Fibroblast of skin of scalp (primary cell): Measurements from ENCODE around the gene TRPV4.
A peak's percentile ranks its signal among the peaks of the same experiment; 100 is the strongest.

ENCODE experiments used
- DNase-seq: peaks from one replicate; pipeline ENCODE4 v3.0.0-alpha.2; 2013

TRPV4 gene

DNA sequence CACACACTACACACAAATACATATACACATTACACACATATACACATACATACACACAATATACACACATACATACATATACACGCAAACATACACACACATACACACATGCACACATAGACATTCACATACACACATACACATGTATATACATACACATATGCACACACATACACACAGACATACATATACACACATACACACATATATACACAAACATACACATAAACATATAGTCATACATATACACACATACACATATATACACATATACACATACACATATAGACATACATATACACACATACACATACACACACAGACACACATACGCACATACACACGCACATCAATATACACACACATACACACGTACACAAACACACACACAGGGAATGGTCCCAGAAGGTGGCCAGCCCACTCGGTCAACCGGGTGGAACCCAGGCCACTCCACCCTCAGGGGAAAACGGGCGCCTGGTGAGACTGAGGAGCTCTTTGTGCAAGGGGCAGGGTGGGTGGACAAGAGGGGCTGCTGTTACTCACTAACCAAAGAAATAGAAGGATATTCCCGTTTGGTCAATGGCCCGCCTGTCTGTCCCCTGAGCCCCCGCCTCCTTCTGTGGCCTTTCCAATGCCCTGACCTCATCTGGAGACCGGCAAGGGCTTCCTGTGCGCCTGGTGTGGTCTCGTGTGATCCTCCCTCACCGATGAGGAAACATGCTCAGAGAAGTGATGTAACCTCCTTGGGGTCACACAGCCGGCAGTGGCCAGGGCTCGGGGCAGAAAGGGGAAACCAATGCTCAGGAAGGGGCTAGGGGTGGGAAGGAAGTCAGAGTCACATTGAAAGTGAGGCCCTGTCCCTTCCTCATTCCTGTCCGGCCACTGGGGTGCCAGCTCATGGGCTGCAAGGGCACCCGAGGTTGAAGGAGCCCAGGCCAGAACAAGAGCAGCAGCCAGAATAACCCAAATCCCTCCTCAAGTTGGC, 5.3 kb downstream of the TRPV4 start:
- DNase-seq: no peak

DNA sequence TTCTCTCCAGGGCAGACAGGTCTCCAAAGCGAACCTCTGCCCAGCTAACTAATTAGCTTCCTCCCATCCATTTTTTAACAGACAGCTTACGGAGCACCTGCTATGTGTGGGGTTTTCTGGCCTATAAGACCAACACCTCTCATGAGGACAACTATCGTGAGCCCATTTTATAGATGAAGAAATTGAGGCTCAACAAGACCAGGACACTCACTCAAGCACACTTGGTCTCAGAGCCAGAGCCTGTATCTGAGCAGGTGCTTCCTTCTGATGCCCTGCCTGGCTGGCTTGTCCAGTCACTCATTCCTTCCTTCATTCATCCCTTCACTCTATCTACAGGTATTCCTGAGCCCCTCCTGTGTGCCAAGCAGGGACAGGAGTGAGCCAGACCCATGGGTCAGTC, 6.1 kb downstream of the TRPV4 start:
- no peak for DNase-seq

DNA sequence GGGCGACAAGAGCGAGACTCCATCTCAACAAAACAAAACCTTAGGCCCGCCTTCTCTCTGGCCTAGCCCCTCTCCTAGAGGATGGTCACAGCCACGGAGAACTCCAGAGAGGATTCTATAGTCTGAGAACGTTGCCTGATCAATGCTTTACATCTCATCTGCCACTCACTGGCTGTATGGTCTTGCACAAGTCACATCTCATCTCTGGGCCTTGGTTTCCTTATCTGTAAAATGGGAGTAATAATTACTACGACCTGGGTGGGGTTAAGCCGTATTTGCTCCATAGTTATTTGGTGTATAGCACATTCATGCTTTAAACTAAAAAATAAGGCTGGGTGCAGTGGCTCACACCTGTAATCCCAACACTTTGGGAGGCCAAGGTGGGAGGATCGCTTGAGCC, 8.5 kb downstream of the TRPV4 start:
- DNase-seq: no peak

DNA sequence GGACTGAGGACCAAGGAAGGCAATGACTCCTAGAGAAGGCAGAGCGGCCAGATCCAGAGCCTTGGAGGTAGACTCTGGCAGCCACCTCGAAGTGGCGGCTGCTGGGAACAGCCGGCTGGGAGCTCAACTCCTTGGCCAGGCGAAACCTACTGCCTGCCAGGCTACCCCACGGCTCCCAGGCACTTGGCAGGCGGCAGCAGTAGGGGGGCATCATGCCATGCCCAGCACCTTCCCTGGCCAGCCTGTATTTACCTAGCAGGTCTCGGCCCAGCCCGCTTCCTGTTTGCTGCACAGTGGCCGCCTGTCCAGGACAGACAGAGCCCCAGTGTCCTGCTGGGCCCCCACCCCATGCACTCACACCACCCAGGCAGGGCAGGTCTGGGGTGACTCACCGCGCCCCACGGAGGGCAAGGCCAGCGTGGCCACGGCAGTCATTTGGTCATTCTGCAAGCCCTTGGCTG, 10.2 kb downstream of the TRPV4 start:
- DNase-seq: no peak

DNA sequence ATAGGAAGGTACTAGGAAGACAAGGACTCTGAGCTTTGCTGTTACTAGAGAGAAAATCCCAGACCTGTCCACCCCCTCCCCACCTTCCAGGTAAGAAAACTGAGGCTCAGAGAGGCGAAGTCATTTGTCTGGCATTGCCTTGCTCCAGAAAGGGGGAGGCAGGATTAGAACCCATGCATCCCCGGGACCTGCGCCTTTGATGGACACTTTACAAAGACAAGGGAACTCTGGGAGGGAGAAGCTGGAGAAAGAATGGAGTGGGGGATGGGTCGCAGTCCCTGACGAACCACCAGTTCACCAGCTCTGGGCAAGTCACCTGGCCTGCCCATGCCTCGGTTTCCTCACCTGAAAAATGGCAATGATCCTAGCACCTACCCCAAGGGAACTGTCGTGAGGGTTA, 10.8 kb downstream of the TRPV4 start:
- no peak for DNase-seq

DNA sequence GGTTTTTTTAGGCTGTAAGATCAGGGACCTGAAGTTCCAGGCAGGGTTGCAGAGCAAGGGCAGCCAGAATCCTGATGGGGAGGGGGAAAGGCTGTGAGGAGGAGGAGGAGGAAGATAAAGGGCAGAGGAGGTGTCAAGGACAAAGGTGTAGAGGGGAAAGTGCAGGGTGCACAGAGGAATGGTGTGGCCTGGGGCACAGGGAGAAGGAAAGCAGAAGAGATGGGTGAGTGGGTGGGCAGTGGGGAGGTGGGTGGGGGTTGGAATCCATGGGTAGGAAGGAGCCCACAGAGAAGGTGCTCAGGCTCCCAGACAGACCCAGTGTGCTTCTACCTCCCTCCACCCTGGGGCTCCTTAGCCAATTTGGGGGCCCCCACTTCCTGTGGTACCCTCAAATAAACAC, 11.2 kb downstream of the TRPV4 start:
- DNase-seq: no peak

DNA sequence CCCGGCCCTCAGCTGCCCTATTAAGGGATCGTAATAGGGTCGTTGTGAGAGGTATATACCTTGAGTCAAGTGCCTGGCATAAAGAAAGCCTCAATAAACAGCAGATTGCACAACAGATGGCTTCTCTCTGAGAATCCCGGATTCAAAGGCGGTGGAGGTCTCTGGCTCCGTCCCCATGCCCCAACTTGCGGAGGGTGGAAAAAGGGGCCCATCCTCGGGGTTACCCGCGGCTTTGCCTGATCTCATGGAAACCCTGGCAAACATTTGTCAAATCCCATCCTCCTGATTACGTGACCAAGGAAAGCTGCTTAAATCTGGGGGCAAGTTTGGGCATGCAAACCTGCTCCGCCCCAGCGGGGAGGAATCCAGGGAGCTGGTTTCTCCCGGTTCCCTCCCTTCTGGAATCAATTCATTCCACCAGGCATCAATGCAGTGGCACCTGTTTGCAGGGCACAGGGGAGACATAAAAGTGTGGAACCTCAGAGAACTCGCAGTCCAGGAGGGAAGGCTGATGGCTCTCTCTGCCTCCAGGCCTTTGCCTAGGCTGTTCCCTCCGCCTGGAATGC, 12.3 kb downstream of the TRPV4 start:
- DNase-seq: no peak

DNA sequence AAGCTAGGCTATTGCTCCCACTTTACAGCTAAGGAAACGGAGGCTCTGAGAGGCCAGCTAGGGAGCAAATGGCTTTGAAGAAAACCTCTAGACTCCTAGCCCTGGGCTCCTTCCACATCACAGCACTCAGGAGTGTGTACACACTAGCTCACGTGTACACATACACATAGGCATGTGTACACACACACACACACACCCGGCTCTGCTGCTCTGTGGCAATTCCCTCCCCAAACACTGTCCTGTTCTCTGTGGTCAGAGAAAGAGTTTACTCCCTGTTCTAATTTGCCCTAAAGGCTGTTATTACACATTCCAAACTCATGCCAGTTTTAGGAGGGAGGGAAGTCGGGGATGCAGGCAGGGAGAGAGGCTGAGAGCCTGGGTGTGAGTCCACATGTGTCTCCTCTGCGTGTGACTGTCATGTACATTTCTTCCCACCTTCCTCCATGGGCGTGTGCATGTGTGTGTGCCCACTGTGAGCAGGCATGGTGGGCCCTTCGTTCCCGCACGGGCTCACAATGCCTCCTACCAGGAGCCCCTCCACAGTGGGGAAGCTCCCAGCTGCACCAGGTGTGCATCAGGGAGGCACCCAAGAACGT, 14.2 kb downstream of the TRPV4 start:
- DNase-seq: peak; percentile 51

DNA sequence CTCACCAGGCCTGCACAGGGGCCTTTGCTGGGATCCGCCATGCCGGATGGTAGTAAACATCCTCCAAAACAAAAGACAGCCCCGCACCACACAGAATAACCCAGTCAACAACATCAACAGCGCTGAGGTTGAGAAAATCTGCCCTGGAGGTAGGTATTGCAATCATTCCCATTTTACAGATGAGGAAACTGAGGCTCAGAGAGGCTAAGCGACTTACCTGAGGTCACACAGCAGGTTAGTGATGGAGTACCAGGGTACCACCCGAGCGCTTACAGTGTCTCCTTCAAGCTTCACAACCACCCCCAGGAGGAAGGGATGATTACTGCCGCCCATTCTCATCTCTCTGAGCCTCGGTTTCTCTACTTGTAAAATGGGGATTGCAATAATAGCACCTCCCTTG, 14.9 kb downstream of the TRPV4 start:
- no peak for DNase-seq

DNA sequence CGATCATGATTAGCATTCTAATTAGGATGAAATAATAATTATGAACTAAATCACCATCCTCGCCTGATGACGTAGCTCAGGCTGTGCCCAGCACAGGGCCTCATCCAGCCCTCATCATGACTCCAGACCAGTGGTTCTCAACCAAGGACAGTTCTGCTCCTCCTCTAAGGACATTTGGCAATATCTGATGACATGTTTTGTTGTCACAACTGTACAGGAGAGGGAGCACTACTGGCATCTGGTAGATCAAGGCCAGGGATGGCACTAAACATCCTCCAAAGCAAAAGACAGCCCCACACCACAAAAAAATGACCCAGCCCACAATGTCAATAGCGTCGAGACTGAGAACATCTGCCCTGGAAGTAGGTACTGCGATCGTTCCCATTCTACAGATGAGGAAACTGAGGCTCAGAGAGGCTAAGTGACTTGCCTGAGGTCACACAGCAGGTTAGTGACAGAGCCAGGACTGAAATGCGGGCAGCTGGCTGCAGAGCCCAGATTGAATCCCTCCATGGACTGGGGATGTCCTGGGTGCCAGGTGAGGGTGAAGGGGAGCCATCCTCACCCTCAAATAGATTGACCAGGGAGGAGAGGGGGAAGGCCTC, 15.5 kb downstream of the TRPV4 start:
- DNase-seq: no peak

DNA sequence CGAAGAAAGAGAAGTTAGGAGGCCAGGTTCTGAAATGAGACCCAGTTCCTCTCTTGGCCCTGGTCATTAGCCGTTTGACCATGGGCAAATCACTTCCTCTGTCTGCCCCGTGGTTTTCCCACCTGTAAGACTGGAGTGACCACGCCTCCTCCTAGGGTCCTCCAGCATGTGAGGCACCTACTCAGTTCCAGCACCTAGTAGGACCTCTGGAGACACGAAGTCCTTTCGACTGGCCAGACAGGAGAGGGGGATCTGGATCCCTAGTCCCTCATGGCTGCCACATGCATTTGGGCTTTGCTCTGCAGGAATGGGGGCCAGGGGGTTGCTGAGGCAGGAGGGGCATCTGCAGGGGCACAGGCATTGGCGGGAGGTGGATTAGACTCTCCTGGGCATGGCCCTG, 16.3 kb downstream of the TRPV4 start:
- no peak for DNase-seq

DNA sequence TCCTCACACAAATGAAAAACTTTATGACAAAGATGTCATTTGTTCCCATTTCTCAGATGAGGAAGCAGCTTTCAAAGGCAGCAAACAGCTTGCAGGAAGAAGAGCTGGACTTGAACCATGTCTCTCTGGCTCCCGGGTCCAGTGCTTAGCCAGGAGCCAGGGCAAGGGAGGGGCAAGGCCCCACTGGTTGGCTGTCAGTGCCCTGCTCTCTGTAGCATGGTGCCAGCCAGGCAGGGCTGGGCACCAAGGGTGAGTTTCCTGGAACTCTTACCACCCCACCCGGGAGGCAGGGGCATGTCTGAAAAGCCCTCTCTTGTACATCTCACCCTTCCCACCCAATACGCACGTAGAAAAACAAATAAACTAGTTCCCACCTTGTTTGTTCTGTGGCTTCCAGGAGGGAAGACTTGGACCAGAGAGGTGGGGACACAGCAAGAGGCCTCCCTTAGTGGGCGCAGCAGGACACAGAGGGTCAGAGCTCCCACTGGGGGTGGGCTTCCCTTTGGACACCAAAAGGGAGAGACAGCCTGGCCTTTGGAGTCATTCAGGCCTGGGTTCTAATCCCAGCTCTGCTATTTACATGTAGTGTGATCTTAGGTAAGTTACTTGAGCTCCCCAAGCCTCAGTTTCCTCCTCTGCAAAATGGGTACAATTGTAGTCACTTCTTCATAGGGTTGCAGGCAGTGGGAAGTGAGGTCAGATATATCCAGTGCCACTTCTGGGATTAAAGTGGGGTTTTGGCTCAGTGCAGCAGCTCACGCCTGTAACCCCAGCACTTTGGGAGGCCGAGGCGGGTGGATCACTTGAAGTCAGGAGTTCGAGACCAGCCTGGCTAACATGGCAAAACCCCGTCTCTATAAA, 17.2 kb downstream of the TRPV4 start:
- DNase-seq: no peak

DNA sequence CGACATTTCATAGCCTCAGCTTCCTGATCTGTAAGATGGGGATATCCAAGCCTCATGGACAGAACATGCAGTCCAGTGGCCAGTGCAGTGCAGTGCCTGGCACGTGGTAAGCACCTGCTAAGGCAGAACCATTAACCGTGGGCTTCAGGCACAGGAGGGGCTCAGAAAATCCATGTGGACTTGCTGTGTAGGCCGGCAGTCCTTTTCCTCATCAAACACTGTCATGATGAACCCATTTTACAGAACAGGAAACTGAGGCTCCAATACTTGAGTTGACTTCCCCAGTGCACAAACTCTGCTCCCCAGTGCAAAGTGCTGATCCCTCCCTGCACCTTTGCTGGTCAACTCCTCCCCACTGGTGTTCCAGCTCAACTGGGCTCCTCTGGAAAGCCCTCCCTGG, 18.0 kb downstream of the TRPV4 start:
- DNase-seq: no peak

DNA sequence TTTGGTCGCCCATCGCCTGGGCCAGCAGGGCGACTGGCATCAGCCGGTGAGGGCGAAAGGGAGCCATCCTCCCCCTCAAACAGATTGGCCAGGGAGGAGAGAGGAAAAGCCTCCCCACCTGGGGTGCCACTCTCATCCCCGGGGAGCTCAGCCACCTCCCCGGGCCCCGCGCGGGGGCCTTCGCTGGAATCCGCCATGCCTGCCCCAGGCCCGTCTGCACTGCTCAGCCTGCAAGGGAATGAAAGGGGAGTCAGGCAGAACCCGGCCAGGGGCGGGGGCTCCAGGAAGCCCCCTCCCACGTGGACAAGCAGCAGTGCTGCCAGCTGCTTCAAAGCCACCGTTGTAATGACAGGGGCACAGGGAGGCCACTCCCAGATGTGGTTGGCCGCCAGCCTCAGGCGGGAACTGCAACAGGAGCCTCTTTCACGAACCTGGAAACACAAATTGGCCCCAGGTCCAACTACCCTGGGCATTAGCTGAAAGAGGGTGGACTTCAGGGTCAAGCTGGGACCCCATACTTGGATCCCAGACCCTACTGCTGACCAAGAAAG, 18.5 kb downstream of the TRPV4 start:
- no peak for DNase-seq

DNA sequence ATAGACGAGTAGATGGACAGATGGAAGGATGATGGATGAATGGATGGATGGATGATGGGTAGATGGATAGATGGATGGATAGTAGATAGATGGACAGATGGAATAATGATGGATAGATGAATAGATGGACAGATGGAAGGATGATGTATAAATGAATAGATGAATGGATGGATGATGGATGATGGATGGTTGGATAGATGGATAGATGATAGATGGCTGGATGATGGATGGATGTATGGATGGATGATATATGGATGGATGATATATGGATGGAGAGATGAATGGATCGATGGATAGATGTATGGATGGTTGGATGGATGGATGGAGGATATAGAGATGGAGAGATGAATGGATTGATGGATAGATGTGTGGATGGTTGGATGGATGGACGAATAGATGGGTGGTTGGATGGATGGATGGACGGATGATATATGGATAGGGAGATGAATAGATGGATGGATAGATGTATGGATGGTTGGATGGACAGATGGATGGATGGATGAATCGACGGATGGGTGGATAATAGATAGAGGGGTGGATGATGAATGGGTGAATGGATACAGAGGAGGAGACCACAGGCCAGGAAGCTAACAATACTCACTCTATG, 19.3 kb downstream of the TRPV4 start:
- no peak for DNase-seq

DNA sequence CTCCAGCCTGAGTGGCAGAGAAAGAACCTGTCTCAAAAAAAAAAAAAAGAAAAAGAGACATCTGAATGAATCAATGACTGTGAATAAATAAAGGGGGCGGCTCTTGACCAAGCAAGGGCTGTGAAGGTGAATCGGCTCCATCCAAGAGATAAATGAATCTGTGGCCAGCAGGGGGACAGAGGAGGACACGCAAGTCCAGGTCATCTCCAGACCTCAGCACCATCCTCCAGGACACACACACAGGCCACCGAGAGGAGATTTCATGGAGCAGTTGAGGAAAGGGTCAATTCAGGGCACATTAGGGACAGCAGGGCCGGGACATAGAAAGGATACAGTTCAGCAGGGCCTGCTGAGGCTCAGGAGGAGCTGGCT, 21.6 kb downstream of the TRPV4 start:
- no peak for DNase-seq

DNA sequence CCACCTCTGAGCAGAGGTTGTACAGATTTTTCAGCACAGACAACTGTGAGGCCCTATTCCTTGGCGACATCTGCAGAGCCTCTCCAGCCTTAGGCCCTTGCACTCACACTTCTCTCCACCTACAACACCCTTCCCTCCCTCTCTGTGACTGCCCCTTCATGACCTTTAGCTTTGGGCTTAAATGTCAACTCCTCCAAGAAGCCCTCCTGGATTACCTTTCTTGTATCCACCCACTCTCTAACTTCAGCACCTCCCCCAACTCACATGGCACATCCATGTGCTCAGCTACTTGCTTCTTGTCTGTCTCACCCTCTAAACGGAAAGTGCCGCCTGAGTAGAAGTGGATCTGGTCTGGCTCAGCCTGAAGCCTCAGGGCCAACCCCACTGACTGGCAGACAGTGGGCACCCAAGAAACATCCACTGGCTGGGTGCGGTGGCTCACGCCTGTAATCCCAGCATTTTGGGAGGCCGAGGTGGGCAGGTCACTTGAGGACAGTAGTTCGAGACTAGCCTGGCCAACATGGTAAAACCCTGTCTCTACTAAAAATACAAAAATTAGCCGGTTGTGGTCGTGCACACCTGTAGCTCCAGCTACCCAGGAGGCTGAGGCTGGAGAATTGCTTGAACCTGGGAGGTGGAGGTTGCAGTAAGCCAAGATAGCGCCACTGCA, 22.1 kb downstream of the TRPV4 start:
- no peak for DNase-seq

DNA sequence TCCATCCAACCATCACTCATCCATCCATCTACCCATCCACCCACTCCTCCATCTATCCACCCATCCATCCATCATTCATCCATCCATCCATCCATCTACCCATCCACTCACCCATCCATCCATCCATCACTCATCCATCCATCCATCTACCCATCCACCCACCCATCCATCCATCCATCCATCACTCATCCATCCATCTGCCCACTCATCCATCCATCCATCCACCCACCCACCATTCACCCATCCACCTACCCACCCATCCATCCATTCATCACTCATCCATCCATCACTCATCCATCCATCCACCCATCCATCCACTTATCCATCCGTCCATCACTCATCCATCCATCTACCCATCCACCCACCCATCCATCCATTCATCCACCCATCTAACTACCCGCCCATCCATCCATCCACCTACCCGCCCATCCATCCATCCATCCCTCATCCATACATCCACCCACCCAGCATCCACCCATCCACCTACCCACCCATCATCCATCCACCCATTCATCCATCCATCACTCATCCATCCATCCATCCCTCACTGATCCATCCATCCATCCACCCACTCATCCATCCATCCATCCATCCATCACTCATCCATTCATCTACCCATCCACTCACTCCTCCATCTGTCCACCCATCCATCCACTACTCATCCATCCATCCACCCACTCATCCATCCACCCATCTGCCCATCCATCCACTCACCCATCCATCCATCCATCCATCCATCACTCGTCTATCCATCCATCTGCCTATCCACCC, 24.1 kb downstream of the TRPV4 start:
- DNase-seq: no peak

DNA sequence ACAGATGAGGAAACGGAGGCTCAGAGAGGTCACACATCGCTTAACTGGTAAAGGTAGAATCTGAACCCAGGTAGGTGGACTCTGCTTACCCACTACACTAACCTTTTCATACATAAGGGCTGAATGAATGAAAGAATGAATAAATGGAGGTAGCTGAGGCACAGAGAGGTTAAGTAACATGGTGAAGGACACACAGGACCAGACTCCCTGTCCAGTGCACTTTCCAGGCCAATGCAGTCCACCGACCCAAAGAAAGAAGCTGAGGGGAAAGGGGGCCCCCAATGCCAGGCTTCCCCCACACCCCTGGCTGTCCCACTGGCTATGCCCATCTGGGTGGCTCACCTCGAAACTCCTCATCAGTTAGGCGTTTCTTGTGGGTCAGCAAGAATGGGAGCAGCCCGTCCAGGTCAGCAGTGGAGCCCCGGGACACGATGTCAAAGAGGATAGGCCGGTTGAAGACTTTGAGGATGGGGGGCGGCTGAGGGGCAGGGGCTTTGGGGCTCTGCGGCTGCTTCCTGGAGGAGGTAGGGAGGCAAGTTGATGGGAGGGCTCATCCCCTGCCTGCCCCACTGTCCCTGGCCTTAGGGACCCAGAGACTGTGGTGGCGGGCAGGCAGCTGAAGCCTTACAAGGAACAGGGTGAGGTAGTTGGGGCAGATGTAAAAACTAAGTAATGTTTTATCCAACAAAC, 25.1 kb downstream of the TRPV4 start:
- no peak for DNase-seq
